Measurements from ENCODE around the gene PPP4R3B. TPM values are rescaled to one million over a fixed set of nuclear protein-coding genes. Genes with fewer than 3 reads are reported as not detected.

Gene PPP4R3B
- total RNA-seq, 2 experiments from 2014 or later, result 70.5 to 80.6 TPM

- Mint-ChIP-seq H3K9me3 (no peaks in the 10 kb centered on the region), H3K27ac (no peak overlapping the region), H3K27me3 (no peaks in the 10 kb centered on the region), H3K36me3 (ENCODE audit: low read depth) (peaks cover 41% of the 10 kb centered on the region), H3K4me1 (ENCODE audit: low read depth) (peaks cover 43% of the 10 kb centered on the region), H3K4me3 (no peak overlapping the region)
- ATAC-seq (peak; percentile 1), DNase-seq (peak; percentile 49)
- ChIA-PET CTCF (interaction anchor here (0.7 to 1.0 kb wide), 3 partner anchors 8 to 19 kb away, joined by 3 to 5 read pairs (median 3); no protein-coding TSS in a partner anchor), POLR2A (interaction anchor here (0.9 to 2.3 kb wide), 5 partner anchors 25 to 567 kb away, joined by 3 to 10 read pairs (median 3); partner anchors contain the start of genes CFAP36 and RPS27A)
- intact Hi-C loops (cut with micrococcal nuclease), result loop anchor here (5.0 kb wide), 1 partner anchor 99 kb away; the partner anchor contains the start of gene CFAP36
- TF ChIP-seq CTCF (IDR thresholded peaks at IDR 0.05), result no peak
Measured at GRCh38 chr2:55616551-55617174, 759 bp downstream of the PPP4R3B start.

- intact Hi-C loops (cut with micrococcal nuclease), result no loop called here
- peaks cover 49% of the 10 kb centered on the region for H3K36me3 Mint-ChIP-seq (ENCODE audit: low read depth)
- no peaks in the 10 kb centered on the region for H3K27me3 Mint-ChIP-seq
- TF ChIP-seq CTCF (IDR thresholded peaks at IDR 0.05), result no peak
- CTCF ChIA-PET, result interaction anchor here (1.4 kb wide), 1 partner anchor 11 kb away, joined by 4 read pairs; no protein-coding TSS in a partner anchor
- H3K4me1 Mint-ChIP-seq (ENCODE audit: low read depth), result peaks cover 44% of the 10 kb centered on the region
- DNase-seq, result no peak
- no peaks in the 10 kb centered on the region for H3K9me3 Mint-ChIP-seq
- ATAC-seq, result no peak
- POLR2A ChIA-PET, result interaction anchor here (0.7 to 0.8 kb wide), 2 partner anchors 12 to 99 kb away, joined by 3 read pairs; no protein-coding TSS in a partner anchor
- H3K27ac Mint-ChIP-seq, result no peak overlapping the region
- H3K4me3 Mint-ChIP-seq, result no peak overlapping the region
Measured at GRCh38 chr2:55611997-55612396, 5.4 kb downstream of the PPP4R3B start.

- H3K9me3 Mint-ChIP-seq, result no peaks in the 10 kb centered on the region
- no peak for DNase-seq
- peaks cover 47% of the 10 kb centered on the region for H3K4me1 Mint-ChIP-seq (ENCODE audit: low read depth)
- H3K27ac Mint-ChIP-seq, result peak overlapping the region; percentile 65
- intact Hi-C loops (cut with micrococcal nuclease), result no loop called here
- no peak overlapping the region for H3K4me3 Mint-ChIP-seq
- ATAC-seq, result no peak
- TF ChIP-seq CTCF (IDR thresholded peaks at IDR 0.05), result no peak
- ChIA-PET POLR2A (interaction anchor here (0.7 to 1.4 kb wide), 5 partner anchors 10 to 98 kb away, joined by 3 to 5 read pairs (median 3); no protein-coding TSS in a partner anchor), CTCF (interaction anchor here (1.4 kb wide), 1 partner anchor 10 kb away, joined by 4 read pairs; no protein-coding TSS in a partner anchor)
- peaks cover 52% of the 10 kb centered on the region for H3K36me3 Mint-ChIP-seq (ENCODE audit: low read depth)
- H3K27me3 Mint-ChIP-seq, result no peaks in the 10 kb centered on the region
Measured at GRCh38 chr2:55610954-55611743, 6.3 kb downstream of the PPP4R3B start.

- DNase-seq, result no peak
- ChIA-PET CTCF (no interaction called here), POLR2A (interaction anchor here (0.7 to 1.4 kb wide), 6 partner anchors 8 to 18 kb away, joined by 3 to 5 read pairs (median 4); no protein-coding TSS in a partner anchor)
- Mint-ChIP-seq H3K4me1 (ENCODE audit: low read depth) (peaks cover 46% of the 10 kb centered on the region), H3K36me3 (ENCODE audit: low read depth) (peaks cover 46% of the 10 kb centered on the region), H3K4me3 (no peak overlapping the region), H3K27ac (peak overlapping the region; percentile 65), H3K27me3 (no peaks in the 10 kb centered on the region), H3K9me3 (no peaks in the 10 kb centered on the region)
- ATAC-seq, result no peak
- TF ChIP-seq CTCF (IDR thresholded peaks at IDR 0.05), result no peak
- intact Hi-C loops (cut with micrococcal nuclease), result no loop called here
Measured at GRCh38 chr2:55609938-55610578, 7.4 kb downstream of the PPP4R3B start.
